Tibial artery (tissue), 4 donors: ENCODE results near the gene C15orf62.

ENCODE experiments used
- DNase-seq, 2 donors: peaks; one replicate each; pipeline ENCODE4 v3.0.0-alpha.2; 2019
- H3K27ac ChIP-seq, 2 donors: fragments of 200-600 bp; sonication (generic) in 1 of 2; 1 replicate in 1 of 2; 2 replicates in 1 of 2; pipeline ENCODE4 v1.5.1; 2018 to 2019; ENCODE audit warnings: mild to moderate bottlenecking in 1 of 2
- H3K27me3 ChIP-seq, 2 donors: fragments of 200-600 bp; sonication (generic) in 1 of 2; one replicate each; pipeline versions ENCODE4 v1.5.1 to v1.6.0; 2016 to 2019
- H3K36me3 ChIP-seq, 3 donors: fragments of 200-600 bp; sonication (generic) in 2 of 3; one replicate each; pipeline ENCODE4 v1.5.1; 2016 to 2019; ENCODE audit warnings: mild to moderate bottlenecking in 2 of 3
- H3K4me1 ChIP-seq, 4 donors: fragments of 200-600 bp; sonication (generic) in 2 of 4; 1 replicate in 3 of 4; 2 replicates in 1 of 4; pipeline ENCODE4 v1.5.1; 2016 to 2019
- H3K4me3 ChIP-seq, 2 donors: fragments of 200-600 bp; sonication (generic) in 1 of 2; 1 replicate in 1 of 2; 2 replicates in 1 of 2; pipeline ENCODE4 v1.5.1; 2018 to 2019; ENCODE audit warnings: mild to moderate bottlenecking in 2 of 2
- H3K9me3 ChIP-seq, 3 donors: fragments of 200-600 bp; sonication (generic) in 1 of 3; one replicate each; pipeline ENCODE4 v1.5.1; 2016 to 2019
- intact Hi-C: fragments of 100-400 bp; cut with DNase I; formaldehyde crosslinking; loops from one replicate; pipeline ENCODE4 v1.15.0; 2023; ENCODE audit warnings: low total_unique reads
- TF ChIP-seq, protein P1 (sequence below), 2 experiments: fragments of 200-600 bp in 1 of 2; fragments of 450-650 bp in 1 of 2; IDR thresholded peaks; one replicate each; pipeline ENCODE4 v1.5.1; 2017 to 2019; ENCODE audit warnings: antibody characterized with exemption in 2 of 2, mild to moderate bottlenecking in 1 of 2, moderate library complexity in 1 of 2

C15orf62 gene

DNA sequence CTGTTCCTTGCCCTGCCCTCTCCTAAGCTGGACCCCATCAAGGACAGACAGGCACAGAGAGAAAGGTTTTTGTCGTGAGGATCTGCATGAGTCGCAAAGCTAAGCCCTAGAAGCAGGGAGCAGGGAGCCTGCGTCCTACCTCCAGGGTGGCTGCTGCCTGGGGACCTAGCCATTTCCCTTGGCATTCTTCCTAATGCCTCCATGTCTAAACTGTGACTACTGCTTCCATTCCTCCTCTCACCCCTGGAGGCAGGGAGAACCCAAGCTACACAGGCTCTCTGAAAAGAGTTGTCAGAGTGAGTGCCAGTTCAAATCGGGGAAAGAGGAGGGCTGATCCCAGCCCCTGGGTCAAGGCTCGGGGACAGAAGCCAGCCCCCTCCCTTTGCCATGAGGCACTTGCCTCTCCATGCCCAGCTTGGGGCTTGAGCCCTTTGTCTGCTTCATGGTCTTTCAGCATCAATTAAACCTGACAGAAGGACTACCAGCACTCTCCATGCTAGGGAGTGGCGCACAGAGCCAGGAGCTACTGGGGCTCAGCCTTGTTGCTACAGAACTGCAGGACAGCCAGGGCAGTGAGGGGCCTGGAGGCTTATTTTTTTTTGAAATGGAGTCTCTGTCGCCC is 3.5 kb upstream of the C15orf62 start:
- Histone ChIP-seq H3K4me3 (no peak overlapping the region), H3K9me3 (no peaks in the 10 kb centered on the region), H3K27ac (peak overlapping the region; percentile 87 to 89), H3K4me1 (peaks cover 0 to 69% (median 27%) of the 10 kb centered on the region in 4 donors), H3K36me3 (peaks cover 0 to 37% (median 5%) of the 10 kb centered on the region in 3 donors), H3K27me3 (no peaks in the 10 kb centered on the region)
- TF ChIP-seq, protein P1, sequence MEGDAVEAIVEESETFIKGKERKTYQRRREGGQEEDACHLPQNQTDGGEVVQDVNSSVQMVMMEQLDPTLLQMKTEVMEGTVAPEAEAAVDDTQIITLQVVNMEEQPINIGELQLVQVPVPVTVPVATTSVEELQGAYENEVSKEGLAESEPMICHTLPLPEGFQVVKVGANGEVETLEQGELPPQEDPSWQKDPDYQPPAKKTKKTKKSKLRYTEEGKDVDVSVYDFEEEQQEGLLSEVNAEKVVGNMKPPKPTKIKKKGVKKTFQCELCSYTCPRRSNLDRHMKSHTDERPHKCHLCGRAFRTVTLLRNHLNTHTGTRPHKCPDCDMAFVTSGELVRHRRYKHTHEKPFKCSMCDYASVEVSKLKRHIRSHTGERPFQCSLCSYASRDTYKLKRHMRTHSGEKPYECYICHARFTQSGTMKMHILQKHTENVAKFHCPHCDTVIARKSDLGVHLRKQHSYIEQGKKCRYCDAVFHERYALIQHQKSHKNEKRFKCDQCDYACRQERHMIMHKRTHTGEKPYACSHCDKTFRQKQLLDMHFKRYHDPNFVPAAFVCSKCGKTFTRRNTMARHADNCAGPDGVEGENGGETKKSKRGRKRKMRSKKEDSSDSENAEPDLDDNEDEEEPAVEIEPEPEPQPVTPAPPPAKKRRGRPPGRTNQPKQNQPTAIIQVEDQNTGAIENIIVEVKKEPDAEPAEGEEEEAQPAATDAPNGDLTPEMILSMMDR (IDR thresholded peaks at IDR 0.05): no peak
- intact Hi-C loops: loop anchor here (5.0 kb wide), 1 partner anchor 126 kb away; the partner anchor contains the start of gene VPS18
- no peak for DNase-seq

DNA sequence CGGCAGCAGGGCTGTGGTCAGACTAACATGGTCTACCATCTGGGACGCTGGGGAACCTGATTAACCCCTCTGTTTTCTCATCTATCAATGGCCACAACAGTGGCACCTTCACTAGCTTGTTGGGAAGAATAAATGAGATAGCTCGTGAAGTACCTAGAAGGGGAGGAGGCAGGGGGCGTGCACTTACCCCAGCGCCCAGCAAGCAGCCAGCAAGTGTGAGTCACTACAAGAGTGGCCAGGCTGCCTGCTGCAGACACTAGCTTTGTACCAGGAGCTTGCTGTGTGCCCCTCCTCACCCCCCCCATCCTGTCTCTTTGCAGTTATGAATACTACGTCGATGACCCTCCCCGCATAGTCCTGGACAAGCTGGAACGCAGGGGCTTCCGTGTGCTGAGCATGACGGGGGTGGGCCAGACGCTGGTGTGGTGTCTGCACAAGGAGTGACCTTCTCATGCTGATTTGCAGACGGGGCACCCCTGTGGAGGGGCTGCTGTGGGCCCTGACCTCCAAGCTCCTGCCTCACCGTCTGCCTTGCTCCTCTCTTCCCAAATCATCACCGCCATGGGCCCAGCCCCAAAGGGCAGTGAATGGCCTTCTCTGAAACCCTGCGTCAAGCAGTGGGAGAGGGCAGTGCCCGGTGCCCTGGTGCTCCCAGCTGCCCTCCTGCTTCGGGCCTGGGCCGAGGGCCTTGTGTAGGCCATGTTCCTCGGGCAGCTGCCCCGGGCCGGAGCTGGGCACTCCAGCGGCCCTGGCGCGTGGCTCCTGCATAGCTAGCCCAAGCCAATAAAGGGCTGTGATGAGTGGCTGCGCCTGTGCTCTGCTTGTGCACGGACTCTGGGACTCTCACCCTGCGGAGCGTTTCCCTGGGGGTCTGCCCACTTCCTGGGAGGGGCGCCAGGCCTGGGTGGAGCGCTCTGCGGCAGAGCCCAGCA is 2.6 kb upstream of the C15orf62 start:
- Histone ChIP-seq H3K36me3 (peaks cover 0 to 46% (median 11%) of the 10 kb centered on the region in 3 donors), H3K9me3 (no peaks in the 10 kb centered on the region), H3K4me3 (no peak overlapping the region), H3K27me3 (no peaks in the 10 kb centered on the region), H3K4me1 (peaks cover 0 to 69% (median 27%) of the 10 kb centered on the region in 4 donors), H3K27ac (peak overlapping the region; percentile 87 to 89)
- intact Hi-C loops: loop anchor here (5.0 kb wide), 1 partner anchor 125 kb away; the partner anchor contains the start of gene VPS18
- TF ChIP-seq, protein P1 (IDR thresholded peaks at IDR 0.05): no peak
- no peak for DNase-seq

- H3K4me1 ChIP-seq: peaks cover 0 to 69% (median 25%) of the 10 kb centered on the region in 4 donors
- intact Hi-C loops: loop anchor here (5.0 kb wide), 1 partner anchor 124 kb away; the partner anchor contains the start of gene VPS18
Measured at GRCh38 chr15:40767838-40768500, 1.8 kb upstream of the C15orf62 start.

GRCh38 chr15:40768521-40769273 is 1.1 kb upstream of the C15orf62 start:
- H3K4me1 ChIP-seq: peaks cover 0 to 61% (median 21%) of the 10 kb centered on the region in 4 donors
- no peak overlapping the region for H3K27ac ChIP-seq
- peaks cover 11 to 61% (median 25%) of the 10 kb centered on the region in 3 donors for H3K36me3 ChIP-seq
- no peaks in the 10 kb centered on the region for H3K27me3 ChIP-seq
- H3K9me3 ChIP-seq: no peaks in the 10 kb centered on the region
- H3K4me3 ChIP-seq: no peak overlapping the region
- TF ChIP-seq, protein P1 (IDR thresholded peaks at IDR 0.05): no peak
- peak in 1 of 2 donors; percentile 63 for DNase-seq
- intact Hi-C loops: loop anchor here (5.0 kb wide), 1 partner anchor 124 kb away; the partner anchor contains the start of gene VPS18

More at GRCh38 chr15:40767838-40768500, 1.8 kb upstream of the C15orf62 start:
- no peaks in the 10 kb centered on the region for H3K9me3 ChIP-seq
- H3K36me3 ChIP-seq: peaks cover 4 to 54% (median 19%) of the 10 kb centered on the region in 3 donors
- no peak overlapping the region for H3K4me3 ChIP-seq
- H3K27me3 ChIP-seq: no peaks in the 10 kb centered on the region
- H3K27ac ChIP-seq: no peak overlapping the region
- DNase-seq: no peak
- TF ChIP-seq, protein P1 (IDR thresholded peaks at IDR 0.05): no peak
